ENCODE measurements around the gene HYI. TPM values are rescaled to one million over a fixed set of nuclear protein-coding genes. Genes with fewer than 3 reads are reported as not detected.
A peak's percentile ranks its signal among the peaks of the same experiment; 100 is the strongest.

HYI gene
- total and polyA plus RNA-seq, 10 donors, result 23.2 to 67.2 (median 40.7) TPM

- no peaks in the 10 kb centered on the region for H3K27me3 ChIP-seq (replicated peaks in 1 of 7)
- no peak for TF ChIP-seq POLR2A (IDR thresholded peaks at IDR 0.05)
- no peak for TF ChIP-seq CTCF (IDR thresholded peaks at IDR 0.05 in 8 of 11, conservative IDR thresholded peaks at IDR 0.05 in 3 of 11)
- peak in 1 of 3 donors; percentile 4 for TF ChIP-seq POLR2AphosphoS5 (IDR thresholded peaks at IDR 0.05)
- no peak overlapping the region for H3K27ac ChIP-seq
- H3K4me1 ChIP-seq, result no peaks in the 10 kb centered on the region
- DNase-seq, result peak; percentile 68
- no peak overlapping the region for H3K4me3 ChIP-seq
- H3K9me3 ChIP-seq, result no peaks in the 10 kb centered on the region
- peaks cover 5 to 100% (median 96%) of the 10 kb centered on the region in 6 donors for H3K36me3 ChIP-seq
- WGBS, 5 donors, result 87 to 98% (median 96%) methylated on average over 10 to 16 of the region's 16 CpGs
- intact Hi-C loops (cut with DNase I; ENCODE audit: low total_unique reads), result no loop called here
Observed at GRCh38 chr1:43443197-43443946, 10.4 kb downstream of the HYI start.

GRCh38 chr1:43442756-43443155 lies 11.0 kb downstream of the HYI start:
- DNase-seq, result peak; percentile 51
- intact Hi-C loops (cut with DNase I; ENCODE audit: low total_unique reads), result no loop called here

GRCh38 chr1:43441894-43442637 lies 11.7 kb downstream of the HYI start:
- Histone ChIP-seq H3K9me3 (no peaks in the 10 kb centered on the region), H3K27ac (no peak overlapping the region), H3K4me3 (no peak overlapping the region), H3K4me1 (peaks cover 0 to under 1% (median 0%) of the 10 kb centered on the region in 6 donors), H3K27me3 (replicated peaks in 1 of 7) (no peaks in the 10 kb centered on the region), H3K36me3 (peaks cover 5 to 100% (median 89%) of the 10 kb centered on the region in 6 donors)
- TF ChIP-seq CTCF (IDR thresholded peaks at IDR 0.05 in 8 of 11, conservative IDR thresholded peaks at IDR 0.05 in 3 of 11) (no peak), POLR2A (IDR thresholded peaks at IDR 0.05) (no peak), POLR2AphosphoS5 (IDR thresholded peaks at IDR 0.05) (no peak)
- WGBS, 5 donors, result 92 to 95% (median 94%) methylated on average over 16 to 18 of the region's 18 CpGs
- DNase-seq, result peak; percentile 37
- intact Hi-C loops (cut with DNase I; ENCODE audit: low total_unique reads), result no loop called here

More at GRCh38 chr1:43442756-43443155, 11.0 kb downstream of the HYI start:
- Histone ChIP-seq H3K9me3 (no peaks in the 10 kb centered on the region), H3K27me3 (replicated peaks in 1 of 7) (no peaks in the 10 kb centered on the region), H3K4me1 (no peaks in the 10 kb centered on the region), H3K4me3 (no peak overlapping the region), H3K27ac (no peak overlapping the region), H3K36me3 (peaks cover 5 to 100% (median 93%) of the 10 kb centered on the region in 6 donors)
- TF ChIP-seq POLR2A (IDR thresholded peaks at IDR 0.05) (no peak), POLR2AphosphoS5 (IDR thresholded peaks at IDR 0.05) (no peak), CTCF (IDR thresholded peaks at IDR 0.05 in 8 of 11, conservative IDR thresholded peaks at IDR 0.05 in 3 of 11) (no peak)
- WGBS, 5 donors, result 93 to 95% (median 94%) methylated on average over 8 to 12 of the region's 12 CpGs

Measured in spleen (tissue), 11 donors.